Epithelial cell of proximal tubule (primary cell): ENCODE results near the gene FIGNL2. TPM values are rescaled to one million over a fixed set of nuclear protein-coding genes. Genes with fewer than 3 reads are reported as not detected.

Experiments
- DNase-seq: peaks from one replicate; pipeline ENCODE4 v3.0.0-alpha.2; 2011; ENCODE audit warnings: low read depth
- H3K4me3 ChIP-seq: 2 replicates; pipeline ENCODE4 v1.5.1; 2011; ENCODE audit warnings: low read depth, mild to moderate bottlenecking, low read length
- total RNA-seq: library from RNA; depleted of rRNA; stranded (reverse); fragments of >200 nt; gene quantifications from 2 replicates; pipeline ENCODE4 v1.2.3, GENCODE V29; 2015
- TF ChIP-seq, protein P1 (sequence below): conservative IDR thresholded peaks from 2 replicates; pipeline ENCODE4 v1.5.1; 2012; ENCODE audit warnings: low read depth, mild to moderate bottlenecking, low read length

FIGNL2 gene
- total RNA-seq, 1 donor from 2014 or later = 3.7 TPM

- TF ChIP-seq, protein P1, sequence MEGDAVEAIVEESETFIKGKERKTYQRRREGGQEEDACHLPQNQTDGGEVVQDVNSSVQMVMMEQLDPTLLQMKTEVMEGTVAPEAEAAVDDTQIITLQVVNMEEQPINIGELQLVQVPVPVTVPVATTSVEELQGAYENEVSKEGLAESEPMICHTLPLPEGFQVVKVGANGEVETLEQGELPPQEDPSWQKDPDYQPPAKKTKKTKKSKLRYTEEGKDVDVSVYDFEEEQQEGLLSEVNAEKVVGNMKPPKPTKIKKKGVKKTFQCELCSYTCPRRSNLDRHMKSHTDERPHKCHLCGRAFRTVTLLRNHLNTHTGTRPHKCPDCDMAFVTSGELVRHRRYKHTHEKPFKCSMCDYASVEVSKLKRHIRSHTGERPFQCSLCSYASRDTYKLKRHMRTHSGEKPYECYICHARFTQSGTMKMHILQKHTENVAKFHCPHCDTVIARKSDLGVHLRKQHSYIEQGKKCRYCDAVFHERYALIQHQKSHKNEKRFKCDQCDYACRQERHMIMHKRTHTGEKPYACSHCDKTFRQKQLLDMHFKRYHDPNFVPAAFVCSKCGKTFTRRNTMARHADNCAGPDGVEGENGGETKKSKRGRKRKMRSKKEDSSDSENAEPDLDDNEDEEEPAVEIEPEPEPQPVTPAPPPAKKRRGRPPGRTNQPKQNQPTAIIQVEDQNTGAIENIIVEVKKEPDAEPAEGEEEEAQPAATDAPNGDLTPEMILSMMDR = no peak
- H3K4me3 ChIP-seq = no peak overlapping the region
- no peak for DNase-seq
Observed at GRCh38 chr12:51841727-51842126, 6.8 kb downstream of the FIGNL2 start.

DNA sequence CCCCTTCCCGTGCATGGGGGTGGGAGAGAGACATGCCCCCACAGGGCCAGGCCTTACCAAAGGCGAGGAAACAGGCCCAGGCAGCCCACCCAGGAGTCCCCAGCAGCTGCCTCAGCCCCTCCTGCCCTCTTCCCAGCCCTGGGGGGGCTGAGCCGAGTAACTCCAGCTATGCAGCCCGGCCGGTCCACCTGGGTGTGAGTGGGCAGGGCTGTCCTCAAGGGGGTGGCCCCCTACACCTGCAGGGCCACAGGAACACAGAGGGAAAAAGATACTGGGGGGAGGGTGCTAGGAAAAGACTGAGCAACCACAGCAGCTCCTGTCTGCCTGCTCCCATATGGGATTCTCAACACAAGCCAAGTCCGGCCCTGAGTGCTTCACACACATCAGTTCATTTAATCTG lies 7.6 kb downstream of the FIGNL2 start:
- TF ChIP-seq, protein P1 = no peak

DNA sequence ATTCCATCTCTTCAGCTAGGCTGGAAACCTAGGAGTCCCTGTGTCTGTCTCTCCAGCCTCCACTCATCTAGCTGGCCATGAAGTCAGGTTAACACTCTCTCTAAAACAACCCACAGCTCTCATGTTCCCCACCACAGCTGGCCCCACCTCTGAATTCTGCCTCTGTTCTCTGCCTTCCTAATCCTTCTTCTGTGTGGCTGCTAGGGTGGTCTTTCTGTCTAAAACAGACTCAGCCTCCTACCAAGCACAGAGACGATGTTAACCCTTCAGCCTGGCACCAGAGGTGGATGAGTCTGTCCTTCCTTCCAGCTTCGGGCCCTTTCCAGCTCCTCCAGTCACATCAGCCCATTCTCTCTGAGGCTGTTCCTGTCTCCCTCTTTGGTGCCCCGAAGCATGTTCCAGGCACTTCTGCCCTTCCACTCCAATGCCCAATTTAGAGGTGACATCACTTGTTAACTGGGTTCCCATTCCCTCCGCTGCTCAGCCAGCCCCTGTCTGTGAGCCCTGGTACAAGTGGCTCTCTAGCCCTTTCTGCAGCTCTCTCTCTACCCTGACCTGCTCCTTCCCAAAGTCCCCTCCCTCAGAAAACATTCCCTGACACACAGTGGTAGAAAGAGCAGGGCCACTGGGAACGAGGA lies 9.1 kb downstream of the FIGNL2 start:
- DNase-seq = no peak
- TF ChIP-seq, protein P1 = no peak
- H3K4me3 ChIP-seq = no peak overlapping the region

More for the DNA sequence above, 7.6 kb downstream of the FIGNL2 start:
- DNase-seq = no peak
- H3K4me3 ChIP-seq = no peak overlapping the region

DNA sequence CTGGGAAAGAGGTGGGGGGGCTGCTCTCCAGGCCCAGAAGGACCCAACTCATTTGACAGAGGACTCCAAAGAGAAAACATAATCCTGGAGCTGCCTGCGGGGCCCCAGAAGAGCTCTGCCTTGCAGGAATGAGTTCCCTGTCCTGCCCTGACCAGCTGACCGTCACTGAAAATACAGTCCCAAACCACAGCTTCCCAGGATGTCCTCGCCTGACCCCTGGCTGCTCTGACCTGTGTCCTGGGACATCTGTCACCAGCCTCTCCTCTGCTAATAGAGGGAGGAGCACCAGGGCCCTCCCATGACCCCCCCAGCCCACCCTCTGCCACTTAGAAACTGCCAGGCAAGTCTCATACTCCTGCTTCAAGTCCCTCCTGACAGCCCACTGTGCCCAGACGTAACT lies 9.8 kb downstream of the FIGNL2 start:
- H3K4me3 ChIP-seq = no peak overlapping the region
- TF ChIP-seq, protein P1 = no peak
- DNase-seq = no peak

- TF ChIP-seq, protein P1 = no peak
- no peak for DNase-seq
Observed at GRCh38 chr12:51838036-51838435, 10.5 kb downstream of the FIGNL2 start.

DNA sequence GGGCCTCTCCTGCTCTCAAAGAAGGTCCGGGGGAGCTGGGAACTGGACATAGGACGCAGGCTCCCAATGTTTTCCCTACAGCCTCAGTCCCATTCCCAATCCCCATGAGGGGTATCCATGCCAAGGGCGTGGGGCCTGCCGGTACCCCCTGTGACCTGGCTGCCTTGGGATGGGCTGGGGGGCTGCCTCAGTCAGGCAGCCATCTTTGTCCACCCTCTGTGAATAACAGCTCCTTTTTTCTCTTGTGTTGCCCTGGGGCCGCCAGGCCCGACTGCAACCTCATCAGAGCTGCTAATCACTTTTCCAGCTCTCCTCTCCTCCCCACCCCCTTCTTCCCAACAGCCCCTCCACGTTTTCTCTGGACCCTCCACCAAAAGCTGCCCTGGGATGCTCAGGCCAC lies 11.2 kb downstream of the FIGNL2 start:
- TF ChIP-seq, protein P1 = no peak
- DNase-seq = no peak
- H3K4me3 ChIP-seq = no peak overlapping the region

More at GRCh38 chr12:51838036-51838435, 10.5 kb downstream of the FIGNL2 start:
- H3K4me3 ChIP-seq = no peak overlapping the region

DNA sequence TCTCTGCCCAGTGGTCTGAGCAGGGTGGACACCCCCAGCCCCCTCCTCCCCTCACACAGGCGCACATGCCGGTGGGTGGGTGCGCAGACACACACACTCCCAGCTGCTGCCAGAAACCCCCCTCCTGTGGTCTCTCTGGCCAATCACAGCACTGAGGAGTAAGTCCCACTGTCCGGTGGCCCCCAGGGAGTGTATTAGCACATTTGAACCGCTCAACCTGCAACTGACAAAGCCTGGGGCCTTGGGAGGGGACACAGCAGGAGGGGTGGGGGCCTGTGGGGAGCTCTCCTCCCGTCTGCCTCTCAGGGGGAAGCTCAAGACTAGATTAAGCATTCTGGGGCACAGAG lies 11.7 kb downstream of the FIGNL2 start:
- no peak overlapping the region for H3K4me3 ChIP-seq
- TF ChIP-seq, protein P1 = no peak
- DNase-seq = no peak
